PC-9 (cell line): ENCODE data around the gene PPP2R5A. TPM values are rescaled to one million over a fixed set of nuclear protein-coding genes. Genes with fewer than 3 reads are reported as not detected.

ENCODE experiments used
- BruUV-seq: library from RNA; stranded (reverse); fragments of 400-500 nt; replicated peaks from 2 replicates; lab custom pipeline; 2021; lab: Mats Ljungman, UMichigan
- CTCF ChIA-PET: fragments of 300-600 bp; sonication (Branson Sonifier 250); formaldehyde crosslinking; loops from one replicate; lab custom pipeline; 2022; ENCODE audit warnings: antibody characterized with exemption; lab: Charles Lee
- POLR2A ChIA-PET: fragments of 300-600 bp; sonication (Branson Sonifier 250); formaldehyde crosslinking; loops from one replicate; lab custom pipeline; 2022; ENCODE audit warnings: antibody characterized with exemption; ENCODE audit not compliant: unreplicated experiment; lab: Charles Lee
- DNase-seq, 2 experiments: peaks; one replicate each; pipeline versions ENCODE4 v3.0.0 to v3.0.0-alpha.2; 2015 to 2022; ENCODE audit warnings: mixed read lengths in 1 of 2
- H2AFZ ChIP-seq: fragments of 200-600 bp; sonication (generic); 2 replicates; pipeline ENCODE4 v1.8.1; 2017; ENCODE audit warnings: antibody characterized with exemption
- H3F3A ChIP-seq: fragments of 200-600 bp; sonication (generic); 2 replicates; pipeline ENCODE4 v1.8.1; 2017; ENCODE audit warnings: antibody characterized with exemption, mild to moderate bottlenecking, low read depth; ENCODE audit not compliant: insufficient read depth
- H3K27ac ChIP-seq: fragments of 200-600 bp; sonication (generic); 2 replicates; pipeline ENCODE4 v1.6.1; 2016; ENCODE audit warnings: mixed run types
- H3K27me3 ChIP-seq: fragments of 200-600 bp; sonication (generic); 2 replicates; pipeline ENCODE4 v1.6.1; 2016; ENCODE audit warnings: low read depth, mixed run types; ENCODE audit not compliant: insufficient read depth
- H3K36me3 ChIP-seq: fragments of 200-600 bp; sonication (generic); 2 replicates; pipeline ENCODE4 v1.6.1; 2016; ENCODE audit warnings: low read depth, mixed run types
- H3K4me1 ChIP-seq: fragments of 200-600 bp; sonication (generic); replicated peaks from 2 replicates; pipeline ENCODE4 v1.6.1; 2016; ENCODE audit warnings: mixed run types; ENCODE audit not compliant: insufficient read depth
- H3K4me2 ChIP-seq: fragments of 200-600 bp; sonication (generic); 2 replicates; pipeline ENCODE4 v1.6.1; 2017; ENCODE audit warnings: mixed run types
- H3K4me3 ChIP-seq: fragments of 200-600 bp; sonication (generic); 2 replicates; pipeline ENCODE4 v1.6.1; 2016; ENCODE audit warnings: mixed run types
- H3K79me2 ChIP-seq: fragments of 200-600 bp; sonication (generic); 2 replicates; pipeline ENCODE4 v1.6.1; 2017; ENCODE audit warnings: low read depth, mixed run types
- H3K9me2 ChIP-seq: fragments of 200-600 bp; sonication (generic); 2 replicates; pipeline ENCODE4 v1.8.1; 2017; ENCODE audit warnings: mild to moderate bottlenecking; ENCODE audit not compliant: insufficient read depth
- H3K9me3 ChIP-seq: fragments of 200-600 bp; sonication (generic); 2 replicates; pipeline ENCODE4 v1.8.1; 2016; ENCODE audit warnings: low read depth; ENCODE audit not compliant: insufficient read depth
- H4K20me1 ChIP-seq: fragments of 200-600 bp; sonication (generic); 2 replicates; pipeline ENCODE4 v1.8.1; 2017; ENCODE audit not compliant: insufficient read depth
- EZH2 ChIP-seq: fragments of 200-600 bp; sonication (generic); IDR thresholded peaks from 2 replicates; pipeline ENCODE4 v1.8.0; 2017; ENCODE audit warnings: antibody characterized with exemption, low read depth
- intact Hi-C: fragments of 100-400 bp; cut with micrococcal nuclease; formaldehyde crosslinking; loops from one replicate; pipeline ENCODE4 v1.10.0; 2022; ENCODE audit not compliant: unreplicated experiment
- total RNA-seq: library from RNA; stranded (reverse); gene quantifications from 2 replicates; pipeline ENCODE4 v1.2.3, GENCODE V29; 2021
- TF ChIP-seq, protein P1 (sequence below): fragments of 200-600 bp; sonication (generic); conservative IDR thresholded peaks from 2 replicates; pipeline ENCODE4 v1.6.1; 2017; ENCODE audit warnings: mixed run types, antibody characterized with exemption, mild to moderate bottlenecking, moderate library complexity

Gene PPP2R5A
- total RNA-seq, 1 experiment from 2014 or later: 26.7 TPM

GRCh38 chr1:212284332-212284743 is 872 bp upstream of the PPP2R5A start:
- POLR2A ChIA-PET: interaction anchor here (0.5 to 0.7 kb wide), 5 partner anchors 29 to 318 kb away, joined by 3 to 4 read pairs (median 4); no protein-coding TSS in a partner anchor

GRCh38 chr1:212285685-212286555 is 710 bp downstream of the PPP2R5A start:
- POLR2A ChIA-PET: interaction anchor here (0.6 kb wide), 3 partner anchors 128 to 509 kb away, joined by 6 to 10 read pairs (median 7); no protein-coding TSS in a partner anchor

More at GRCh38 chr1:212284332-212284743, 872 bp upstream of the PPP2R5A start:
- Histone ChIP-seq H3K4me3 (peak overlapping the region; percentile 65), H3K27ac (peak overlapping the region; percentile 70), H3K9me2 (no peaks in the 10 kb centered on the region), H3K4me2 (peak overlapping the region; percentile 95), H4K20me1 (no peaks in the 10 kb centered on the region), H3K36me3 (no peaks in the 10 kb centered on the region), H3K4me1 (peaks cover 30% of the 10 kb centered on the region), H3K79me2 (peaks cover 33% of the 10 kb centered on the region), H2AFZ (peak overlapping the region; percentile 89), H3K9me3 (no peaks in the 10 kb centered on the region), H3K27me3 (no peaks in the 10 kb centered on the region), H3F3A (peaks cover 19% of the 10 kb centered on the region)
- no peak for DNase-seq
- TSS peak; percentile 82 for BruUV-seq
- no peak for TF ChIP-seq EZH2
- TF ChIP-seq, protein P1, sequence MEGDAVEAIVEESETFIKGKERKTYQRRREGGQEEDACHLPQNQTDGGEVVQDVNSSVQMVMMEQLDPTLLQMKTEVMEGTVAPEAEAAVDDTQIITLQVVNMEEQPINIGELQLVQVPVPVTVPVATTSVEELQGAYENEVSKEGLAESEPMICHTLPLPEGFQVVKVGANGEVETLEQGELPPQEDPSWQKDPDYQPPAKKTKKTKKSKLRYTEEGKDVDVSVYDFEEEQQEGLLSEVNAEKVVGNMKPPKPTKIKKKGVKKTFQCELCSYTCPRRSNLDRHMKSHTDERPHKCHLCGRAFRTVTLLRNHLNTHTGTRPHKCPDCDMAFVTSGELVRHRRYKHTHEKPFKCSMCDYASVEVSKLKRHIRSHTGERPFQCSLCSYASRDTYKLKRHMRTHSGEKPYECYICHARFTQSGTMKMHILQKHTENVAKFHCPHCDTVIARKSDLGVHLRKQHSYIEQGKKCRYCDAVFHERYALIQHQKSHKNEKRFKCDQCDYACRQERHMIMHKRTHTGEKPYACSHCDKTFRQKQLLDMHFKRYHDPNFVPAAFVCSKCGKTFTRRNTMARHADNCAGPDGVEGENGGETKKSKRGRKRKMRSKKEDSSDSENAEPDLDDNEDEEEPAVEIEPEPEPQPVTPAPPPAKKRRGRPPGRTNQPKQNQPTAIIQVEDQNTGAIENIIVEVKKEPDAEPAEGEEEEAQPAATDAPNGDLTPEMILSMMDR: no peak
- intact Hi-C loops: loop anchor here (2.0 to 10.0 kb wide), 5 partner anchors 50 to 710 kb away; partner anchors contain the start of gene SLC30A1
- CTCF ChIA-PET: interaction anchor here (0.6 to 1.0 kb wide), 4 partner anchors 172 to 248 kb away, joined by 3 to 4 read pairs (median 3); partner anchors contain the start of gene DTL

More at GRCh38 chr1:212285685-212286555, 710 bp downstream of the PPP2R5A start:
- no peaks in the 10 kb centered on the region for H3K9me3 ChIP-seq
- H3F3A ChIP-seq: peaks cover 23% of the 10 kb centered on the region
- peak overlapping the region; percentile 92 for H3K4me2 ChIP-seq
- no peaks in the 10 kb centered on the region for H3K27me3 ChIP-seq
- H3K4me1 ChIP-seq: peaks cover 46% of the 10 kb centered on the region
- no peaks in the 10 kb centered on the region for H4K20me1 ChIP-seq
- H3K9me2 ChIP-seq: no peaks in the 10 kb centered on the region
- BruUV-seq: no TSS peak
- H3K79me2 ChIP-seq: peaks cover 49% of the 10 kb centered on the region
- TF ChIP-seq, protein P1: no peak
- no peak for TF ChIP-seq EZH2
- intact Hi-C loops: loop anchor here (1.0 to 10.0 kb wide), 7 partner anchors 25 to 711 kb away; partner anchors contain the start of genes NEK2 and SLC30A1
- CTCF ChIA-PET: interaction anchor here (0.6 to 2.4 kb wide), 3 partner anchors 48 to 215 kb away, joined by 3 to 7 read pairs (median 5); no protein-coding TSS in a partner anchor
- peak; percentile 48 to 50 for DNase-seq
- H3K27ac ChIP-seq: peak overlapping the region; percentile 50
- H3K36me3 ChIP-seq: no peaks in the 10 kb centered on the region
- peak overlapping the region; percentile 89 for H3K4me3 ChIP-seq
- peak overlapping the region; percentile 84 for H2AFZ ChIP-seq
